GM19328 (cell line): ENCODE data around the gene CLDN22.
"Not testable (repeated sequence)": the region's sequence is repeated elsewhere in the genome, so short reads cannot be mapped to it uniquely, and the experiment has no call there.

Experiments
- ATAC-seq: cut with Tn5 transposase; IDR thresholded peaks from one replicate; pipeline ENCODE4 v1.9.1; 2021; ENCODE audit warnings: mild to moderate bottlenecking, moderate library complexity; ENCODE audit not compliant: unreplicated experiment

Gene CLDN22

DNA sequence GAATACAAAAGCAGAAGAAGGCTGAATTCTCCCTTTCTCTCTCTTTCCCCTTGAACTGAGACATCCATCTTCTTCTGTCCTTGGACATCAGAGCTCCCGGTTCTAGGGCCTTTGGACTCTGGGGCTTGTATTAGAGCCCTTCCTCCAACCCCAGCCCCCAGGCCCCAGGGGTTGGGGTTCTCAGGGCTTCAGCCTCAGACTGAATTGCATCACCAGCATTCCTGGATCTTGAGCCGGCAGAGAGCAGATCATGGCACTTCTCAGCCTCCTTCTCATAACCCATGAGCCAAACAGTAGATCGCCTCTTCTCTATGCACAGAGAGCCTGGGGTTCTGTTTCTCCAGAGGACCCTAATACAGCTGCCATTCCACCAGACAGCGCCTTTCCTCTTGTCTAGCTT is 27.5 kb upstream of the CLDN22 start:
- no peak for ATAC-seq

DNA sequence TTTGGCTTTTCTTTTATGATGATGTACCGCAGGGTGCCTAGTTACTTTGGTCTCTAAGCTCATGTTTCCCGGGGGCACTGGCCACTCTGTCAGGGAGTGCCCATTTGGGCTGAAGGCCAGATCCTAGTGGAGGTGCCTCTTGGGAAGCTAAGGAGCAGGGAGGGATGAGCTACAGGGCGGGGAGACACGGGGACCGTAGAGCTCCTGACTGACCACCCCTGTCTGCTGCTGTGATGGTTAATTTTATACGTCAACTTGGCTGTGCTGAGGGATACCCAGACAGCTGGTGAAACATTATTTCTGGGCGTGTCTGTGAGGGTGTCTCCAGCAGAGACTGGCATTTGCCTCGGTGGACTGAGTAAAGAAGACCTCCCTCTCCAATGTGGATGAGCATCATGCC is 27.1 kb upstream of the CLDN22 start:
- no peak for ATAC-seq

DNA sequence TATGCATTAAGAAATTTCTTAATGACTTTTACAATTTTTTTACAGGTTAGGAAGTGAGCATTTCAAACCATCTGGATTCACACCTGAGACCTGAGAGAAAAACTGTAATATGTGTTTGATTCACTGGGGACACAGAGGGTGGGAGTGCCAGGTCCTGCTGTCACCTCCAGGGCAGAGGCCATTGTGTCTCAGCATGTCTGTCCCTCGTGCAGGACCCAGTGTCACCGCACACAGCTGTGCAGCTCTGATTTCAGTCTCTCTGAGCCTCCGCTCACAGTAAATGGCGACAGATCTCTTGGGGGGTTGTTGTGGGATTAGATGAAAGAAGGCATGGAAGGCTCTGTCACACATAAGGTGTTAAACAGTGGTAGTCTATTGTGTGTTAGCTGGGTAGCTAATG is 25.2 kb upstream of the CLDN22 start:
- no peak for ATAC-seq

DNA sequence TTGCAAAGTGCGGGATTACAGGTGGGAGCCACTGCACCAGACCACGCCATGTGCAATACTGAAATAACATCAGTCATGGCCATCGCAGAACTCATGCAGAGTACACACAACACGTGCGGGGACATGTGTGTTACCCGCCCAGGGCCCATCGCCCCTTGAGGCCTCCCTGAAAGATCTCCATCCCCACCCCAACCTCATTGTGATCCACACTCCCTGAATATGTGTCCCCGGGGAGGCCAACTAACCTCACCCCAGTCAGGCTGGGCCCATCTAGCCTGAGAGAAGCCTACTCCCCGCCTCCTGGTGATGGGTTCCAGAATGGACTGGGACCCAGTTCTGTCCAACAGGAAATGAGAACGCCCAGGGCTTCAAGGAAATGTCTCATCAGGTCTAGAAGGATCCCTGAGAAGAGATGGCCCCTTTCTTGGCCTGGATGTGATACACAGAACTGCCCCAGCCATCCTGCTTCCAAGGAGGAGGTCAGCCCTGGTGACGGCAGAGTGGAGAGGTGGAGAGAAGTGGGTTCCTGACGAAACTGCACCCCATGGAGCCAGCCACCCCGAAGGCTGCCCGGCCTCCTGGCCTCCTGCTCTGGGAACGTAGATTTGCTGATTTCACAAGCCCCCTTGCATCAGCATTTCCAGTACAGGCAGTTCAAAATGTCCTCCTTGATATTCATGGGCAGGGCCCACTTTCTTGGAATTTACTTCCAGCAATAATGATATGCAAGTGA is 24.6 kb upstream of the CLDN22 start:
- no peak for ATAC-seq

DNA sequence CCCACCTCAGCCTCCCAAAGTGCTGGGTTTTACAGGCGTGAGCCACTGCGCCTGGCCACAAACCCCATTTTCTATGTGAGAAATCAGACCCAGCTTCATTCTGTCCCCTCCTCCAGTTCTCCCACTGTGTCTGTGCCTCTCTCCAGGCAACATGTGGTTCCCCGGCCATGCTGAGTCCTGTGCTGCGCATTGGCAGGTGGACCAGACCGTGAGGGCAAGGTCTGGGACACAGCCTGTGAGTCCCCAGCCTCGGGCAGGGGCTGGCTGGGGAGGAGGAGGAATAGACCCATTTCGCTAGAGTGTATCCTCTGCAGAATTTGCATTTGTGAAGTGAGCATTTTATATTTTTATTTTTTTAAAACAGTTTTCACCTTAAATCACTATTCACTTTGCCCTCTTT is 23.7 kb upstream of the CLDN22 start:
- no peak for ATAC-seq

DNA sequence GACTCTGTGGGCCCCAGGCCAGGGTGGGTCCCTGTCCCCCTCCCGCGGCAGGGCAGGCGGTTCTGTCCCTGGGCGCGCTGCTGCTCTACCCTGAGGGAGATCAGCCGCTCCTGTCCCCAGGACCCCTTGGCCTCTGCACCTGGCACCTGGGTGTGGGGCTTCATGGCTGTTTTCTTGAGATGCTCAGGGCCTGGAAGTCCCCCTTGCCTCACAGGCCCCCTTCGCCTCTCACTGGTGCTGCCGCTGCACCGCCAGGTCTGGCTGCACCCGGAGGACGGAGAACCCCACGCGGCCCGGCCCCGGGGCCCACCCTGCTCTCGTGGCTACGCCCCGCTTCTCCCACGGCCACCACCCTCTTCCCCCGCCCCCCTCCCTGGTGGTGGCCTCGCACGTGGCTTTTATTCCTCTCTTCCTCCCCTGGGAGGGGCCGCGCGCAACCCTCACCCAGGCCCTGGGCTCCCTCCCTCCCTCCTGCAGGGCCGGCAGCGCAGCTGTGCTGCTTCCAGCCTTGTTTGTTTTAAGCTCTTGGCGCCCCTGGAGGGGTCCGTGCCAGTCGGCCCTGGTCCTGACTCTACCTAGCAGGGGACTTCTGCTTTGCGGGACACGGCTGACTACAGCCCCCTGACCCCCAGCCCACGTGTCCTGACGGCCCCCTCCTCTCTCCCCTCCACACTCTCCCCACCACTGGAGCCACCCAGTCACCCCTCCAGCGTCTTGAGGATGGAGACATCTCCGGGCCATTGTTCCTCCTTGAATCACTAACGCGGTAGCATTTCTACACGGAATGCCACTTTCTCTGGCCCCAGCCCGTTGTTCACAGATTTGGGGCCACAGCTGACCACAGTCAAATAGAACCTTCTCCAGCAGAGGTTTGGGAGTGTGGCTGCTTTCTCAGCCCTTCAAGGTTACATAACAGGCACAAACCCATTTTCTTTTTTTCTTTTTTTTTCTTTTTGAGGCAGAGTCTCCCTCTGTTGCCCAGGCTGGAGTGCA is 22.8 kb upstream of the CLDN22 start:
- ATAC-seq = no peak

DNA sequence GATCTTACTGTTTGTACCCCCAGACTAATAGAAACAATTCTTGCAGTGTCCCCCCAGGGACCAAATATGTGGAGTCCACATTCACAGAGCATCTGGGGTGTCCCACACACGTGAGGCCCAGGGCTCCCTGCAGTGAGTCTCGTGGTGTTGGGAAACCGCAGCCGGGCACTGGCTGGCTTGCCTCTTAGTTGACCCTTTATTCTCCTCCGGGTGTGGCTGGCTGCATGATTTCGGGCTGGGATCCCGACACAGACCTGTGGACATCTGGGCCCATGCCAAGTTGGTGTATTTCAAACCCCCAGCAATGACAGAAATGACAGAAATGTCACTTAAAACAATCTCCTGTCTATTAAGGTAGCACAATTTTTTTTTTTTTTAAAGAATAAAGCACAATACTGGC is 17.8 kb upstream of the CLDN22 start:
- ATAC-seq = no peak

DNA sequence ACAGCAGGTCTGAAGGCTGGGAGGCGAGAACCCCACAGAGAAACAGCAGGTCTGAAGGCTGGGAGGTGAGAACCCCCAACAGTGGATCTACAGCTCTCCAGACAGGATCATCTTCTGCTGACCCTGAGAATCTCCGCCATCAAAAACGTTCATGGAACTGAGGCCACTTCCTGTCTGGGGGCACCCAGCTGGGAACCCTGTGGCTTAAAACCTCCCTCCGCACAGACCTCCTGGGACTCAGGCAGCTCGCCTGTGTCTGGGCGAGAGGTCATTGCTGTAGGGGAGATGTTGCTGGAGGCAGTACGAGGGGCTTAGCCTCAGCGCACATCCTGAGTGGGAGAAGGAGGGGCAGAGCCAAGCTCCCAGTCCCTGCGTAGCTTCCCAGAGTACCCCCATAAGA is 17.3 kb upstream of the CLDN22 start:
- no peak for ATAC-seq

DNA sequence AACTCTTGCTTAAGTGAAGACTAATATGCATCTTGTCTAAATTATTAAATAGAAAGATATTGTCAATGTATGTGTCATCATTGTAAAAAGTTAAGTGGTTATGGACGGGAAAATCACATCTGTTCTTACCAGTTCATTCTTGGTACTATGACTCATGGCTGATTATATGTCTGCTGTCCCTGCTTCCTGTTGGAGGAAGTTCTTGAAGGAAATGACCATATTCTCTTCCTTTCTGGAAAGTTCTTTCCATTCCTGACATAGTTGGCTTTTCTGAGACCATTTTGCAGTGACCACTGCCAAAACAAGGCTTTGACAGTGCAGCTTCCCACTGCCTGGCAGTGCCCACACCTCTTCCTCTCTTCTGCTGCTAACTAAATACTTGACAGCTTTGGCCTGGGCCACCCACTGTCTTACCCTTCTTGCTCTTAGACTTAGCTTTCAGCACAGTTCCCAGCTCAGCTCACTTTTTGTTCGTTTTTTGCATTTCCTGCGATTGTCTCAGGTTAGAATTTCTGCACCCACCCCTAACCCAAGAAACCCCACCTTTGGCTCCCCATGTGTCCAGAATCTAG is 15.4 kb upstream of the CLDN22 start:
- ATAC-seq = no peak

DNA sequence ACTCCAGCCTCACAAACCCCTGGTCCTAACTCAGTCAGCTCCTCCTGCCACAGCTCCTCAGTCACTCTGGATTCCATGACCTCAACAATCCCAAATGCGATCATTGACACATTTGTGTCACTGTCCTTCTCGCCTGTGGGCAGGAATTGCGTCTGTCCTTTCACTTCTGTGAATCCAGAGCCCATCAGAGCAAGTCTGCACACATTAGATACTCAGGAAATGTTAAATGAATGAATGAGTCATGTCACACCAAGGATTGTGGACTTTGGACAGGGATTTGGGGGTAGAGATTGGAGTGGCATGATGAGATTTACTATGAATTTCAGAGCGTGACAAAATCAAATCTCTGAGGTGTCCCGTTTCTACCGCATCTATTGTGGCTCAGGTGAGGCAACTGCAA is 13.9 kb upstream of the CLDN22 start:
- no peak for ATAC-seq

DNA sequence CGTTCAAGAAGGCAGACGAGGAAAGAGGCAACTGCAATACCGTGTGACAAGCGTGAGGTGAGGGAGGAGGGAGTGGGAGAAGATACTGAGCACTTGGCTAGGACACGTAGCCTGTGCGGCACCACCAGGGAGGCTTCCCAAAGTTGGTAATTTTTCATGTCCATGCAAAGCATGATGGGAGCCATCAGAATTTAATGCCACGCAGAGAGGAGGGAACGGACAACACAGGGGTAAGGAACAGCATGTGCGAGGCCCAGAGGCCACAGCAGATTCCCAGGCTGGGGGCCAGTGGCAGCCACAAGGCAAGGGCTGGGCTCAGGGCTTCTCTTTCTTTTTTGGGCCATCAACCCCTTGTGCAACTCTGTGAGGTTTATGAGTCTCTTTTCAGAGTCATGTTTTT is 13.1 kb upstream of the CLDN22 start:
- ATAC-seq = no peak

DNA sequence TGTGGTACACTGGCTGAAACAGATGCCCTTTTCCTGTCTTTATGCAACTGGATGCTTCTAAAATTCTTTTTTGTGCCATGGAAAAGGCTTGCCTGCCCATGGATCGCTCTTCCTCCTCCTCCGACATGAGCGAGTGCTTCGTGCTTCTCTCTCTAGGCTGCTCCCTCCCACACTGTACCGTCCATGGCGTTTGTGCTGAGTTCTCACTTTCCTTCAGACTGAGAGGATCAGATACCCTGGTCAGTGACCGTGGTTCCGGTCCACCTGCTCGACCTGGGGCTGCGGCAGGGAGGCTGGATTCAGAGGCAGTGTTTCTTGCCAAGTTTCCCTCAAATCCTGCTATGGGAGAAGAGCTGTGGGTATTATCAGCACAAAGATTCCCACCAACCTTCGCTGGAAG is 12.4 kb upstream of the CLDN22 start:
- ATAC-seq = no peak

DNA sequence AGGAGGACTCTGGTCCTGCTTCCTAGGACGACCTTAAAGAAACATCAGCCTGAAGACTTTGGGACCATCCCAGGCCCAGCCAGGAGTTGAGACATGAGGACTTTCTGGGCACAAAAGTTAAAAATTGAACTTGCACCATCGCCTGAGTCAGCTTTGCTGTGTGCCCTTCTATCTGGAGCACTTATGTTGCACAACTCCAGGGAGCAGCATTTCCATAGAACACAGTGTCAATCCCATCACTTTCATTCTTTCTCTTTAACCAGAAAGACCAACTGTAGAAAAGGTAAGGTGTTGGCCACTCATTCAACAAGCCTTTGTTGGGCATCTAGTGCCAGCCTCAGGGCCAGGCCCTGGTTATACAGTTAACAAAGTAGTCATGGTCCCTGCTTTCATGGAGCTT is 10.8 kb upstream of the CLDN22 start:
- ATAC-seq = no peak

DNA sequence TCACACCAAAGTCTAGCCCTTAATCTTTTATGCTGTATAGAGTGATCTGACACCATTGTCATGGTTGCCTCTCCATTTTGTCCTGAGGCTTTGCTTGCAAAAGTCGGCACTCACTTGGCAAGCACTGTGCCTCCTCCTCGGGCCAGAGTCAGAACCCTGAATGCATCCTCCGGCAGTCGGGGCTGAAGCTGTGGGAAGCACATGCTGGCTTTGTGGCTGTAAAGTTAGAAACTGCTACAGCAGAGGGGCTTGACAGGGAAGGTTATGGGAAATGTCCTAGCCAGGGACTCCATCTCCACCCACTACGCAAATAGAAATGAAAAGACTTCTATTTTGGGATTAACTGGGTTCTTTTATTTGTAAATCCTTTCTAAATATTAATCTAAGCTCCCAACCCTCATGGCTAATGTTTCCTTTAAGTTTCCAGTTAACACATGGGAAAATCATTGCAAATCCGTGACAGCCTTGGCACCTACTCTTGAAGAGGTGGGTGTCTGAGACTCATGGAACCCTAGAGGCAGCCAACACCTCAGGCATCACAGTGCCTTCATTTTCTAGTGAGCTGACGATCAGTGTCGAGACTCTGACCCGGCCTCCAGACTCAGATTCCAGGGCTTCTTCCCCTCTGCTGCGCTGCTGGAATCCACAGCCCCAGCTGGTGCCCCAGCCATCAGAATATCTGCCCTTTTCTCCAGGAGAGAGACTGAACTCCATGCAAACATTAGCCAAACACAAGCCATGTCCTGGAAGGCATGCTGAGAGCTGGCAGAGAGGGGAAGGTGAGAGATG is 10.1 kb upstream of the CLDN22 start:
- ATAC-seq = no peak

DNA sequence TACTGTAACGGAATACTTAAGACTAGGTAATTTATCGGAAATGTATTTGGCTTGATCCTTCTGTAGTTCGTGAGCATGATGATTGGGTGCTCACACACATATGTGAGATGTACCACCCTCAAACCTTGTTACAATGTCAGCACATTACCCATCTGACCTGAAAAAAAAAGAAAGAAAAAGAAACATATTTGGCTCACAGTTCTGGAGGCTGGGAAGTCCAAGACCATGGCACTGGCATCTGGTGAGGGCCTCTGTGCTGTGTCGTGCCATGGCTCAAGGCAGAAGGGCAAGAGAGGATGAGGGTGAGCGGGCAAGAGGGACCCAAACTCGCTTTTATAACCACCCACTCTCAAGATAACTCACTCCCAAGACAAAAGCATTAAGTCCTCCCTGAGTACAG is 9.2 kb upstream of the CLDN22 start:
- ATAC-seq = no peak

DNA sequence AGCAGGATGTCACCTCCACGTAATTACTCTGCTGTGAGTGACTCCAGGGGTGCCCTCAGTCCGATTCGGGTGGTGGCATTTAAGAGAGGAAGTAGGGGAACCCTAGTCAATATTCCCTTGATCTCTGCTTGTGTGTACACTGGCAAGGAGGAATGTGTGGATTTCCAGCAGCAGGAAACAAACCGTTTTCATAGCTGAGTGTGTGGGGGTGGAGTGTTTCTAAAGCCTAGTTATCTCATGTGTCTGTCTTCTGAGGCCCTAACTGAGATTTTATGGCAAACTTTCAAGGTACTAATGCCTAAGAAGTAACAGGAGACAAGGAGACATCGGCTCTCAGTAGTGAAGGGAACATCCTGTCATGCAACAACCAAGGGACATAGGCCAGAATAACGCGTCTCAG is 8.8 kb upstream of the CLDN22 start:
- no peak for ATAC-seq

DNA sequence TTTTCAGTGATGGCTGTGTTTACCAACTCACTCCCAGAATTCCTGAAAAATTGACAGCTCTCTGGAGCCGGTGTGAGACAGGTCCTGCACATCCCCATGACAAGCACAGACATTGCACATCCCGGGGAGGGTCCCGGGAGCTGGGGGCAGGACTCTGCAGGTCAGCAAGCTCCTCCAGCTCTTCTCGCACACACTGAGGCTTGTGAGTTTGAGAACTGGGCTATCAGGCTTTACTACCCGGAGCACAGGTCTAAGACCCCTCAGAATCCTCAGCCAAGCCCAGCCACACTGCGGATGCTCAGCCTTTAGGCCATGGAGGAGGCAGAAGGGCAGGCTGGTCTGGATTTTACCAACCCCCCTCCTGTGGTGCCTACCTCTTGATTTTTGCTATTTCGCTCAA is 7.8 kb upstream of the CLDN22 start:
- ATAC-seq = no peak

DNA sequence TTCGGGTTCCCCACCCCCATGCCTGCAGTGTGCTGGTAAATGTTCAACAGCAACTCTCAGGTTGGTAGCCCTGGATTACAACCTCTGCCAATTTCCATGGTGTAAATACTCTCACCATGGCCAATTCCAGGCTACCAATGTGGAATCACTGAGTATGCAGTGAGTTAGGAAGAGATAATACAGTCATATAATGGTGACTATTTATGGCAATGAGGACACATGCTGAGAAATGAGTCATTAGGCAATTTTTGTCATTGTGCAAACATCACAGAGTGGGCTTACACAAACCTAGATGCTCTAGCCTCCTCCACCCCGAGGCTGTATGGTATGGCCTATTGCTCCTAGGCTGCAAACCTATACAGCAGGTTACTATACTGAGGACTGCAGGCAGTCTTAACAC is 6.8 kb upstream of the CLDN22 start:
- no peak for ATAC-seq

DNA sequence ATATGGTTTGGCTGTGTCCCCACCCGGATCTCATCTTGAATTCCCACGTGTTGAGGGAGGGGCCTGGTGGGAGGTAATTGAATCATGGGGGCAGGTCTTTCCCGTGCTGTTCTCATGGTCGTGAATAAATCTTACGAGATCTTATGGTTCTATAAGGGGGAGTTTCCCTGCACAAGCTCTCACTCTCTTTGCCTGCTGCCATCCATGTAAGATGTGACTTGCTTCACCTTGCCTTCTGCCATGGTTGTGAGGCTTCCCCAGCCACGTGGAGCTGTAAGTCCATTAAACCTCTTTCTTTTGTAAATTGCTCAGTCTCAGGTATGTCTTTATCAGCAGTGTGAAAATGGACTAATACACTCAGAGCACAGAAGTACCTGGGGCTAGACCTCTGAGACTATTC is 6.3 kb upstream of the CLDN22 start:
- not testable (repeated sequence) for ATAC-seq

DNA sequence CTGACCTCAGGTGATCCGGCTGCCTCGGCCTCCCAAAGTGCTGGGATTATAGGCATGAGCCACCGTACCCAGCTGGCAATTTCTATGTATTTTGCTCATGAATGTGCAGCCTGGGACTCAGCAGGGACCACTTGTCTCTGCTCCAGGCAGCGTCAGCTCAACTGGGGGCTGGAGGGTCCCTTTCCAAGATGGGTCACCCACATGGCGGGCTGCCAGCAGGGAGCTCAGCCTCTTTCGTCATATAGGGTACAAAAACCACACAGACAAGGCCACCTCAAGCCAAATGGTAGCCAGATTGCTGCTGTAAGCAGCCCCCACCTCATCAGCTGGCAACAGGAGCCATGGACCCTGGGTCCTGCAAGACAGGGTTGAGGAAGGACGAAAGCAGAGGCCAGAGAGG is 4.5 kb upstream of the CLDN22 start:
- ATAC-seq = no peak

DNA sequence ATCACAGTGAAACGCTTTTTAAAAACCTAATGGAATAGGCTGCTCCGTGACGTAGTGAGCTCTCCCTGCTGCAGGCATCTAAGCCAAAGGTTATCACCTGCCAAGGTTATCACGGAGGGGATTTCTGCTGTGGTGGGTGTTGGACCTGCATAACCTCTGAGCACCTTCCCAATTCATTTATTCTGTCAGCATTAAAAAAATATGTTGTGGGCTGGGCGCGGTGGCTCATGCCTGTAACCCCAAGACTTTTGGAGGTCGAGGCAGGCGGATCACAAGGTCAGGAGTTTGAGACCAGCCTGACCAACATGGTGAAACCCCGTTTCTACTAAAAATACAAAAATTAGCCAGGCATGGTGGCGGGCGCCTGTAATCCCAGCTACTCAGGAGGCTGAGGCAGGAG is 4.0 kb upstream of the CLDN22 start:
- not testable (repeated sequence) for ATAC-seq
